HG03460 (cell line): ENCODE measurements around the gene USP47.
A peak's percentile ranks its signal among the peaks of the same experiment; 100 is the strongest.

ENCODE experiments used
- ATAC-seq: cut with Tn5 transposase; IDR thresholded peaks from one replicate; pipeline ENCODE4 v1.9.1; 2021; ENCODE audit not compliant: unreplicated experiment

The USP47 gene

DNA sequence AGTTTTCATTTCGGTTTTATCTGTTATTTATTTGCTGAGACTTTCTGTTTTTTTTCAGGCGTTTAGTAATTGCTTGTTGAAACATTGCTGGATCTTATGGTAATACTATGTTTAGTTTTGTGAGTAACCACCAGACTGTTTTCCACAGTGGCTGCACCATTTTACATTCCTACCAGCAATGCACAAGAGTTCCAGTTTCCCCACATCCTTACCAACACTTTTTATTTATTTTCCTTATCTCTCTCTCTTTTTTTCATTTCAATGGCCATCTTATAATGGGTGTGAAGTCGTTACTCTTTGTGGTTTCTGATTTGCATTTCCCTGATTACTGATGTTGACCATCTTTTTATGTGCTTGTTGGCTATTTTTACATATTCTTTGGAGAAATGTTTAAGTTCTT lies 23.7 kb downstream of the USP47 start:
- no peak for ATAC-seq

DNA sequence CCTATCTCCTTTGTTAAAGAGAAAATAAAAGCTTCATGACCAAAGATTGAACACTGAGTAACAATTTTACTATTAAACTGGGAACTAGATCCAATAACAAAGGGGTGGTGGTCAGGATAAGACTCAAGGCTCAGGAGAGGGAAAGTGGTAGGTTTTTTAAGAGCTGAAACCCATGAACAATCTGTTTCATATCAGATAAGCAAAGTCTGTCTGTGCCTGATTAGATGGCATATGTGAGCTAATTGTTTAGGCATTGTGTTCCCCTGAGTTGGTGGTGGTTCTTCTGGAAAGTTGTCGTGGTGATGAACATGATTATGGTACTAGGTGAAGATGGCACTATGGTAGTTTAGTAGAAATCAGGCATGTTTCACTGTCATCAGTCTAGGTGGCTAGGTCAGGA lies 24.4 kb downstream of the USP47 start:
- no peak for ATAC-seq

DNA sequence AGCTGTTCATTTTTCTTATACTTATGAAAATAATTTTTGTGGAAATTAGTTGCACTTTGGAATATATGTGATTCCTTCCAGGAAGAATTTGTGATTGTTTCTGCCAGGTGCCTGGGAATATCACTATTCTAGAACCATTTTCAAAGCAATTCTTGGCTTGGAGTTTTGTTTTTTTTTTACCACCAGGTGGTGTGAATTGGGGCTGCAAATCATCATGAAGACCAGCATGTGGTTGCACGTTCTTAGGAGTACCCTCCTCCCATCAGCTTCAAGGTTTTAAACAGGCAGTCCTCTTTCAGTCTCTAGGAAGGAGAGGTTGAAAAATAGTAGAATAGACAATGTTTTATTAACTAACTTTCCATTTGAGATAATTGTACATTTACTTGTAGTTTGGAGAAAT lies 25.9 kb downstream of the USP47 start:
- no peak for ATAC-seq

DNA sequence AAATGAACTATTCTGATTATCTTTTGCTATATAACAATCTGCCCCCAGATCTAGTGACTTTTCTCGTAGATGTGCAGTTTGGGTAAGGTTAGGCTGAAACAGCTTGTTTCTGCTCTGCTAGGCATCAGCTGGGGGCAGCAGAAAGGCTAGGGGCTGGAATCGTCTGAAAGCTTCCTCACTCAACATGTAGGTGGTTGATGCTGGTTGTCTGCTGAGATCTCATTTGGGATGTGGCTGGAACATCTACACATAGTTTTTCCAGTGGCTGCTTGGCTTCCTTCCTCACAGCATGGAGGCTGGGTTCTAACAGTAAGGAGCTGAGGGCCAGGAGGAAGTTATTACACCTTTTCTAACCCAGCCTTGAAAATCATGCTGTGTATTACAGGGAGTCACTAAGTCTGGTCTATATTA lies 30.2 kb downstream of the USP47 start:
- no peak for ATAC-seq

DNA sequence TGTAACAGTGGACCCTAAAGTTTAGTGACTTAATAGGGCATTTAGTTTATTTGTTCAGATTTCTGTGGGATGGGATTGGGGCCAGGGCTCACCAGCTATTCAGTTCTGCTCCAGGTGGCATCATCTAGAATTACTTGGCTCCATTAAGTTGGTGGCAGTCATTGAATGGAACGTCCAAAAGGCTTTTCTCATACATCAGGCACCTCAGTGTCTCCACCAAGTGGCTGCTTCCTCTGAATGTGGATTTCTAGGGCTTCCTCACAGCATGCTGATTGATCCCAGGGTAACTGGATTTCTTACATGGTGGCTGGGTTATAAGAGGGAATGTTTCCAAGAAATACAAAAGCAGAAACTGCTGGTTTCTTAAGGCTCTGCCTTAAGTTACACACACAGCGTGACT lies 34.7 kb downstream of the USP47 start:
- no peak for ATAC-seq

DNA sequence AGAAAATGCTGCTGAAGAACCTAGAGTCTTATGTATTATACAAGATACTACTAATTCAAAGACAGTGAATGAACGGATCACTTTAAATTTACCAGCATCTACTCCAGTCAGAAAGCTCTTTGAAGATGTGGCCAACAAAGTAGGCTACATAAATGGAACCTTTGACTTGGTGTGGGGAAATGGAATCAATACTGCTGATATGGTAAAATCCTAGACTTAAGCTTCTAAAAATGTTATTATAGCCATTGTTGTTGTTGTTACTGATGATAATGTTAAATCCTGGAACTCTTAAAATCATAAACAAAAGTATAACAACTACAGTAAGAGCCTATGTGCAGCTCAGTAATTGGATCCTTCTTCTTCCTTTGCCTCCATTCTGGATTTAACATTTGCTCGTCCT lies 38.4 kb downstream of the USP47 start:
- ATAC-seq, result no peak

DNA sequence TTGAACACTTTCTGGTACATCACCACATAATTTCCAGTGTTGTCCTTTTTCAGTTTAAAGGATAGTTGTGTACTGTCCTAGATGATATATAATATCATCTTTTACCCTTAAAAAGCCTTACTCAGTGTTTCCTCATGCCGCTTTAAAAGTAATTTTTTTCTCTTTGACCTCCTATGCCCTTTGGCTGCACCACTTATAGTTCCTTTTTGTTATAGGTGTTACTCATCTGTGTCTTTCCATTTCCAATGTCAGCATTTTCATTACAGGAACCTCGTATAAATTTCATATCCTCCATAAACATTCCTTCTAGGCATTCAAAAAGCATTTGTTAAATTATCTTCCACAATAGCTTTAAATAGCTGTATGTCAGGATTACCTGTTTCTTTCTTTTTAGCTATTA lies 40.8 kb downstream of the USP47 start:
- no peak for ATAC-seq

DNA sequence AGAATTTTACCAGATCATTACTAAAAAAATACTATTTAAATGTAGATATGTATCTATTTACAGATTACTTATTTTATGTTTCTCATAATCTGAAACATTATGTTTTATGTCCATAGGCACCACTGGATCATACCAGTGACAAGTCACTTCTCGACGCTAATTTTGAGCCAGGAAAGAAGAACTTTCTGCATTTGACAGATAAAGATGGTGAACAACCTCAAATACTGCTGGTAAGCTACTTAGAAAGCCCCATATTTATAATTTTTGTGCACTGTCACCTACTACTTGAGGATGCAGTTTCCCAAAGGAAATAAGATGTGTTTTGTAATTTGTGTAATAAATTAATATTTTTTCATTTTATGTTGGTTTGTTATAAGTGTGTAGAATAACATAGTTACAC lies 42.6 kb downstream of the USP47 start:
- no peak for ATAC-seq

DNA sequence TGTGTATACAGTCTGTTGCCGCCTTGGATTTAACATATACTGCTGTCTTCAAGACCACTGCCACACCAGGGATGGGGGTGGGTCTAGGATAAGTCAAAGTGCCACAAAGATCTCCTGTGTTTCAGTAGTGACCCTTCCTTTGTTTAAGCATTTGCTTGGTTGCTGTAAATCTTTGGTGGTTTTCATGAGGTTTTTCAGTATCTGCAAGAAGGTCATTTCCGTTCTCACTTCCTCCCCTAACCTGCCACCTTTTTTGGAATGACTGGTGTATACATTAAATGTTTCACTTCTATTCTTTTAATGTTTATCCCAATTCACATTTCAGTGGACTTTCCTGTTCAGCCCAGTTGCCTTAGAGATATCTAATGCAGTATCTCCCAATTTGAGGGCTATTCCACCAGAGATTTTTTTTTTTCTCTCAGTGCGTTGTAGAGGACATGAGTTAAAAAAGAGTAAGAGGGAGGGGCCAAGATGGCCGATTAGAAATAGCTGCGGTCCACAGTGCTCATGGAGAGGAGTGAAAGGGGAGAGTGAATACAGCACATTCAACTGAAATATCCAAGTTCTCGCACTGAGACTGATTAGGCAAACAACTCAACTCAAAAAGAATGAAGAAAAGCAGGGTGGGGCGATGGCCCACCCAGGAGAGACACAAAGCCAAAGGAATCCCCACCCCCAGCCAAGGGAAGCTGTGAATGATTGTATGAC lies 43.2 kb downstream of the USP47 start:
- peak; percentile 96 for ATAC-seq

DNA sequence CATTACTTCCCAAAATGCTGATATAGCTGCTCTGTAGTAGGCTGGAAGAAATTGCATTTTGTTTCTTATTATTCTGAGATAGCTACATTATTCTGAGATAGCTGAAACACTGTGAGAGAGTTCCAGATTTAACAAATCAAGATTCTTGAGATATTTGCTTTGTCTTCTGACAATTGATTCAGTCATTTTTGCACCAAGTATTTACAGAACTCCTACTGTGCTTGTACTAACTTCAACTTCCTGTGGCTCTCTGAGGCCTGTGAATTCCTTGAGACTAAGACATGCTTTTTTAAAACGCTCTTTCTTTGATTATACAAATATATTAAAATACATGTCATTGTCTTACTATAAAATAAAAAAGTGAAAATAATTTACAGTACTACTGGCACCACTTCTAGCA lies 52.7 kb downstream of the USP47 start:
- no peak for ATAC-seq

DNA sequence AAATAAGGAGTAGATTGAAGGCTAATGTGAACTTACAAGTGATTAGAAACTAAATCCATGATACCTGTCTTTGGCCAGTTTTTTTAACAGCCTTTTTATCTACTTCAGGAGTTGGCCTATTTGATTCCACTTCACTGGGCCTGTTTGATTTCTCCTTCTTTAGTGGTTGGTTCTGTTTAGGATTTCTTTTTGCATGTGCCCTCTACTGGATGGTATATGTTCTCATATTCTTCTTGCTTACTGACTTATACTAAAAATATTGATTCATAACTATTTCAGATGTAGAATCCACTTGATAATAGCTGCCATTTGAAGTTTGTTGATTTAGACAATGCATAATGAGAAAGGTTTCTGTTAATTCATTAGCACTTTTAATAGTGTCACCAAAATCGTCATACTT lies 53.9 kb downstream of the USP47 start:
- no peak for ATAC-seq

DNA sequence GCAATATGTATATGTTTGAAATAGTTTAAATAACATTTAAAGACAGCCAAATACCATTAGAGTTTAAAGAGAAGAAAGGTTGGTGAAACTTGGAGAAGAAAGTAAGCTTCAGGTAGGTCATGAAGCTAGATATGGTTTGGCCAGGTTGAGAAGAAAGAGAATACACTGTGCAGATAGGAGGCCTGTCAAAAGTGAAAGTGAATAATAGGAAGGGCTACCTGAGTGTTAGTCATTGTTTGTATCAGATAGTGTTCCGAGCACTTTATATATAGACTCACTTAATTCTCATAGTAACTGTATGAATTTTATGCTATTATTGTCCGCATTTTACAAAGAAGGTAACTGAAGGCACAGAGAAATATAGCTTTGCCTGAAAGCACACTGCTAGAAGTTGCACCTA lies 56.9 kb downstream of the USP47 start:
- ATAC-seq, result no peak

DNA sequence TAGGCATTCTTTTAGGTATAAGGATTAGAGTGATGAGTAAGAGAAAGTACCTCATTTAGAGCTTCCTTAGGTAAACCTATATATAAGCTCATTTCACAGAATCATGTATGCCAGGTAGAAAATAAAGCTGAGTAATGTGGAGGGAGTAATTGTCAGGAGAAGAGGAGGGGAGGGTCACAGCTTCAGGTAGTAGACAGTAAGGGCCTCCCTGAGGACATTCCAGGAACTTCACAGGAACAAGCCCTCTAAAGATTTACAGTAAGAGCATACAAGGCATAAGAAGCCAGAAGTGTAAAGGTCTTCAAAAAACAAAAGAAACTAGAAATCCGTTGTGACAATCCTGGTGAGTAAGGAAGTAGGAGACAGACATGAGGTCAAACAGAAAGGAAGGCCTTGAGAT lies 57.6 kb downstream of the USP47 start:
- no peak for ATAC-seq

DNA sequence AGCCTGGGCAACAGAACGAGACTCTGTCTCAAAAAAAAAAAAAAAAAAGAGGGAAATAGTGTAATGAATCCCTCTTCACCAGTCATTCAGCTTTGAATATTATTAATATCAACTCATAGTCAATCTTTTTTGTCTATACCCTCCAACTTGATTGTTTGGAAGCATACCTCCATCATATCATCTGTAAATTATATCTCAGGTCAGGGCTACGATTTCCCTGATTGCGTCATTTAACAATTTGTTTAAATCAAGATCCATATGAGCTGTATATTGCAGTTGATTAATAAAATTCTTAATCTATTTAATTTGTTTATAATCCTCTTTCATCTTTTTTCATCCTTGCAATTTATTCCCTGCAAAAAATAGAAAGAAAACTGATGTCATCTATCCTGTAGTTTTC lies 60.2 kb downstream of the USP47 start:
- no peak for ATAC-seq

DNA sequence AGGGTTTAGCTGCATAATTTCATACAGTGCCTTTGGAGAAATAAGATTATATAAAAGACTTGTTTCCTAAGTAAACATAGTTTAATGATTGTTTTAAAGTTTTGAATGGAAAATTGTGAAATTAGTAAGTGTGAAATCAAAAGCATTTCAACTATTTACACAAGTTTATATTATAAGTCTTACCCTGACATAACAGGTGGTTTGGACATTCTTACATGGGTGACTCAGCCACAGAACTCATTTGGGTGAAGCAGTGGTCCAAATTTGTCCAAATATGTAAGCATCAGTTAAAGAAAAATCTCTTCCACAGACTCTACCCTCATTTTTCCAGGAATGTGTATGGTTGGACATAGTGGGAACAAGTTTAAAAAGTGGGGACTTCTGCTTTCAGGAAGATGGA lies 68.0 kb downstream of the USP47 start:
- ATAC-seq, result no peak

DNA sequence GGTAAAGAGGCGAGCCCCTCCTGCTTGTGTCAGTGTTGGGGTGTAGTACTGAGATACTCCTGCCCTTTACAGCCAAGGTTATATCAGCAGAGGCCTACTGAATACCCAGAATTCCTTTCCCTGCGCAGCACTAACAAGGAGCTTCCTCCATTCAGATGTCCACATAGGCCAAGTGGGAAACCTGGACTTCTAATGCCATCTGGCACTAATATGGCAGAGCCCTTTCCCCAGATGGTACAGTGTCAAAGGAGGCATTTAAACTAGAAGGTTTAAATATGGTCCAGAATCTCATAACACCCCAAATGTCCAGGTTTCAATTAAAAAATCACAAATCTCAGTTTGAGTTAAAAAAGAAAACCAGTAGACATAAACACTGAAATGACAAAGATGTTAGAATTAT lies 68.8 kb downstream of the USP47 start:
- ATAC-seq, result no peak

DNA sequence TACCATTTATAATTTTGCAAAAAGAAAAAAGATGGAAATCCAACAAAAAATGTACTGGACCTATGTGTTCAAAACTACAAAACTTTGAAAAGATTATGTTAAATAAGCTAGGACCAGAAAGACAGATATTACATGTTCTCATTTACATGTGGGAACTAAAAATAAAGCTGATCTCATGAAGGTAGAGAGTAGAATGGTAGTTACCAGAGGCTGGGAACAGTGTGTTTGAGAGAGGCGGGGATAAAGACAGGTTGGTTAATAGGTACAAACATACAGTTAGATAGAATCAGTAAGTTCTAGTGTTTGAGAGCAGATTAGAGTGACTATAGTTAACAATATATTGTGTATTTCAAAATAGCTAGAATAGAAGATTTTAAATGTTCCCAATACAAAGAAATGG lies 71.6 kb downstream of the USP47 start:
- no peak for ATAC-seq

DNA sequence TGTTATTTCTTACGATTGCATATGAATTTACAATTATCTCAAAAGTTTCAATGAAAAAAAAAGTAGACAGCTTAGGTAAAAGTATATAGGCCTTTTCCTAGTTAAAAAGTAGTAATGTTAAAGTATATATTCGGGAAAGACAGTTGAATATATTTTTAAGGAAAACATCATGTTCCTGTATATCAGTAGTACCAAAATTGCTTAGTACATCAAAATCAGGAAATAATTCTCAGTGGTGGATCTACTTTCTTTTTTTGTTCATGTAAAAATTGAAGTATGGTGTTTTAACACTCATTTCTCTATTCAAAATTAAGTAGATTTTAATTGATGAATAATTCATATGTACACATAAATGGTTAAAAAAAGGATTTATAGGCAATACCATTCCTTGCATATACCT lies 73.9 kb downstream of the USP47 start:
- ATAC-seq, result no peak

DNA sequence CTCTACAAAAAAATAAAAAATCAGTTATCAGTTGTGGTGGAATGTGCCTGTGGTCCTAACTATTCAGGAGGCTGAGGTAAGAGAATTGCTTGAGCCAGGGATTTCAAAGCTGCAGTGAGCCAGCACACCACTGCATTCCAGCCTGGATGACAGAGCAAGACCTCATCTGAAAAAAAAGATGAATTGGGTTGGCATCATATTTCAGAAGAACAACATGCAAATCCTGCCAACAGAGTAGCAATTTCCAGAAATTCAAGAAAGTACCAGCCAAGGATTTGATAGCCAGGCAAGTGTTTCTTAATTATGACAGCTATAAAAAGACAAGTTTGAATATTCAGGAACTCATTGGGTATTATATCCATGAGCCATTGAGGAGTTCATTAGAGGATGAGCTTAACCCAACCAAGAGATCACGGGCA lies 75.2 kb downstream of the USP47 start:
- no peak for ATAC-seq

DNA sequence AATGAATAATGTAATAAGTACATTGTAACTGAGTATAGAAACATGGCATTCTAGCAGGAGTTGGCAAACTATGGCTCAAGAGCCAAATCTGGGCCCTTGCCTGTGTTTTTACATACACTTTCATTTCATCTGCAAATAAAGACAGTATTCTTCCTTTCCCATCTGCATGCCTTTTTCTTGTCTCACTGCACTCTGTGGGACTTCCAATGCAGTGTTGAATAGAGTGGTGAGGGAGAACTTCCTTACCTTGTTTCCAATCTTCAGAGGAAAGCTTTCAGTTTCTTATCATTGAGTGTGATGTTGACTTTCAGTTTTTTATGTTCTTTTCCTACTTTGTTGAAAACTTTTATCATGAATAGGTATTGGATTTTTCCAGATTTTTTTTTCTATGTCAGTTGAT lies 82.1 kb downstream of the USP47 start:
- ATAC-seq, result no peak

DNA sequence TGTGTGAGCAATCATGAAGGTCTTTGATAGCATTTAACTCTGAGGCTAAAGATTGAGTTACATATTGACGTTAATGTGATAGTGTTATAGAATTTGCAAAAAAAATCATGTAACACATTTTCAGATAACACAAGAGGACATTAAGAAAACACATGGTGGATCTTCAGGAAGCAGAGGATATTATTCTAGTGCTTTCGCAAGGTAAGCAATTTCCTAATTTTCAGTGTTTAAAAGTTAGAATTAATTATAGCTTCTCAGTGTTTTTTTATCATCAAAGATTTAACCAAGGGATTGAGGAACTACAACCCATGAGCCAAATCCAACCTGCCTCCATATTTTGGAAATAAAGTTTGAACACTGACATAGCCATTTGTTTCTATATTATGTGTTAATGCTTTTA lies 88.1 kb downstream of the USP47 start:
- no peak for ATAC-seq

DNA sequence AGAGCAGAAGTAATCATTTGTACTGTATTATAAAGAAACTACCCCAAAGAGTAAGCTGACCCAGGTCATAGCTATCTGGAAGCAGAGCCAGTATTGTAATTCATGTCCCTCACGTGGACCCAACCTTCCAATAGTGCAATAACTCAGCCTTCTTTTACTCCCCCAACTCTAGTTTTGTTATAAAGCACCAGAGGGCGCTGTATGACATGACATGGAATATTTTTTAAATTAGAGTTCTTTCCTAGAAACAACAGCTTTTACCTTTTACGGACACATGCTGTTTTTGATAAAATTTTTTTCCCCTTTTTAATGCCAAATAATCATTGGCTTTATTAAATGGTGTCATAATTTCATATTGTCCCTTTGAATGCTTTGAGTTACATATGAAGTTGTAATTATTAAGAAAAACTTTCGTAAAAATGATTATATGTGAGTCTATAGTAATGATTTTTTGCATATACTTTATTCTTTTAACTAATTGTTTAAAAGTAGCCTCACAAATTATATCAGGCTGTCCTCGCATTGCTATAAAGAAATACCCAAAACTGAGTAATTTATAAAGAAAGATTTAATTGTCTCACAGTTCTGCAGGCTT lies 89.8 kb downstream of the USP47 start:
- no peak for ATAC-seq

DNA sequence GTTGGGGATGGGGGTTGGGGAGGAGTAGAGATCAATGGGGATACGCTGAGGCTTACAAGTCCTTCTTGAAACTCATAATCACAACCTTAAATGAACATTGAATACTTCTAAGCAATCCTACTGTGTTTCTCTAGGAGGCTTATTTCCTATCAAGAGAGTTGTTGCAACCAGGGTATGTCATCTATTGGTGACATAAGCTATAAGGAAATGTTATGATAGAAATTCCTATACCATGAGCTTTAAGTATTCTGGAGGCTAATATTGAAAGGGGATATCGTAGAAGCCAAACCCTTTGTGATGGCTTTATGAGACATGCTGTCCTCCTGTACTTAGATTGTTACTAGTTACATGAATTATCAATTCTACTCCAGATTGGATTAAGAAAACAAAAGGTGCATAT lies 93.8 kb downstream of the USP47 start:
- no peak for ATAC-seq
